ENCODE results near the gene RAB25.
"Not testable (repeated sequence)": the region's sequence is repeated elsewhere in the genome, so short reads cannot be mapped to it uniquely, and the experiment has no call there.

Gene RAB25

DNA sequence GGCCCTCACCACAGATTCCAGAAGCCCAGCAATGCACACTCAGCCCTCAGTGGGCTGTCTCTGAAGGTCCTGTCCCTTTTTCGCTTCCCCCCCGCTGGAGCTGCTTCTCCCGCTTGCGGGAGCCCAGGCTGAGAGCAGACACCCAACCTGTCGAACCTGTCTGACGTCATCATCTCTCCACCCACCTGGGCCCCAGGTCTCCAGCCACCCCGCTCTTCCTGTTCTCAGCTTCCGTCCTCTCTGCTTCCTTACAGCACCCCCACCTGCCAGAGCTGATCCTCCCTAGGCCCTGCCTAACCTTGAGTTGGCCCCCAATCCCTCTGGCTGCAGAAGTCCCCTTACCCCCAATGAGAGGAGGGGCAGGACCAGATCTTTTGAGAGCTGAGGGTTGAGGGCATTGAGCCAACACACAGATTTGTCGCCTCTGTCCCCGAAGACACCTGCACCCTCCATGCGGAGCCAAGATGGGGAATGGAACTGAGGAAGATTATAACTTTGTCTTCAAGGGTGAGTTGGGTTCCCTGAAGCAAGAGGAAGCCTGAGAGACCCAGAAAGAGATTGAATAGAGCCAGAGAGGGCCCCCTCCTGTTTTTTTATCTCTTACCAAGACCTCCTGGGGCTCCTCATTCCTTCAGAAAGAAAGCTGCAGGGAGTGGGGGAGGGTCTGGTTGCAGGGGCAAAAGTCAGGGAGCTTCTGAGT lies at the start of gene RAB25:
TSS of gene RAB25 (plus strand) at position 224 of the 700 bp plus-strand sequence. CDS start at position 465, 241 bp downstream.
- DNase-seq (ENCODE audit: low read depth in 2 of 2), result no peak

- no peak for DNase-seq (ENCODE audit: low read depth in 2 of 2)
Measured at GRCh38 chr1:156012051-156012817, 48.7 kb upstream of the RAB25 start.

DNA sequence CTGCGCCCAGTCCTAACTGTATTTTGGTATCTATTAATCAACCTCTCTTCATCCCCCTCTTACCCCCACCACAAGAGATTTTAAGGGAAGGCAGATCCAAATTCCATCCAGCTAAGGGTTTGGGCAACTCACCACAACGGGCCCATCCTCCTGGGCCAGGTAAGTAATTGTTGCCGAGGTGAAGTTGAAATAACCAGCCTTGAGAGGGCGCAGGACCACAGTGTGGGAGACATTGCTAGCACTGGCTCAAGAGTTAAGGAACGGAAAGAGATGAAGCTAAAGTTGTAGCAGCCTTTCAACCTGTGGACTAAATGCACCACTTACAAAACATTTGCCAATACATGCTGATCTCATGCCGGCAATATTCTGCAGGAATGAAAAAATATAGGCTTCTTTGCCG lies 46.1 kb upstream of the RAB25 start:
- no peak for DNase-seq (ENCODE audit: low read depth in 2 of 2)

- no peak for DNase-seq (ENCODE audit: low read depth in 2 of 2)
Measured at GRCh38 chr1:156019946-156020292, 41.0 kb upstream of the RAB25 start.

GRCh38 chr1:156020293-156021092 lies 40.5 kb upstream of the RAB25 start, which contains the start of gene SSR2:
SSR2 (minus strand) TSS chr1:156020951; CDS start chr1:156020167, 784 bp downstream.
- DNase-seq (ENCODE audit: low read depth in 2 of 2), result peak; percentile 54 to 65

- no peak for DNase-seq (ENCODE audit: low read depth in 2 of 2)
Measured at GRCh38 chr1:156021093-156021428, 39.9 kb upstream of the RAB25 start.

GRCh38 chr1:156021954-156022353 lies 39.0 kb upstream of the RAB25 start:
- DNase-seq (ENCODE audit: low read depth in 2 of 2), result no peak

GRCh38 chr1:156024801-156025200 lies 36.2 kb upstream of the RAB25 start:
- no peak for DNase-seq (ENCODE audit: low read depth in 2 of 2)

DNA sequence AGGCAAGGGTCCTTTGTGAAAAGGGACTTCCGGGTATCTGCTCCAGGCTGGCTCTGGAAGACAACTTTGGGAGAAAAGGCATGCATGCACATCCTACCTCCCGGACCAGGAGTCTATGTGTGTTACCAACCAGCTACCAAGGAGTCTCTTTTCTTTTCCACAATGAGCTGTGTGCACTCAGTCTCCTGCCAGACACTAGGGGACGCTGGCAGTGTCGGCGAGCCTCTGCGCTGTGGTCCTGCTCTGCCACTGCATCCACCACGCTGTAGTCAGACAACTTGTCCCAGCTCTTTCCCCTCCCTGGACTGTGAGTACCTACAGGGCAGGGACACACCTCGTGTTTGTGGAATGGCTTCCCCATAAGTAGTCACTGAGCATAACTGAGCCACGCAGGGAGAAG lies 35.1 kb upstream of the RAB25 start:
- no peak for DNase-seq (ENCODE audit: low read depth in 2 of 2)

DNA sequence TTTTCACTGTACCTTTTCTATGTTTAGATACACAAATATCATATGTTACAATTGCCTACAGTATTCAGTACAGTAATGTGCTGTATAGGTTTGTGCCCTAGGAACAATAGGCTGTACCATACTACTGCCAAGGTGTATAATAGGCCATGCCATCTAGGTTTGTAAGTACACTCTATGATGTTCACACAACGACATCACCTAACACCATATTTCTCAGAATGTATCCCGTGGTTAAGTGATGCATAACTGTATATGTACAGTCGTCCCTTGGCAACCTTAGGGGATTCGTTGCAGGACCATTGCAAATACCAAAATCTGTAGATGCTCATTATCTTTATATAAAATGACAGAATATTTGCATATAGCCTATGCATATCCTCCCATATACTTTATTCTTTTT lies 34.4 kb upstream of the RAB25 start:
- DNase-seq (ENCODE audit: low read depth in 2 of 2), result no peak

GRCh38 chr1:156033011-156033410 lies 27.9 kb upstream of the RAB25 start:
- no peak for DNase-seq (ENCODE audit: low read depth in 2 of 2)

- not testable (repeated sequence) for DNase-seq (ENCODE audit: low read depth in 2 of 2)
Measured at GRCh38 chr1:156034991-156035390, 26.0 kb upstream of the RAB25 start.

DNA sequence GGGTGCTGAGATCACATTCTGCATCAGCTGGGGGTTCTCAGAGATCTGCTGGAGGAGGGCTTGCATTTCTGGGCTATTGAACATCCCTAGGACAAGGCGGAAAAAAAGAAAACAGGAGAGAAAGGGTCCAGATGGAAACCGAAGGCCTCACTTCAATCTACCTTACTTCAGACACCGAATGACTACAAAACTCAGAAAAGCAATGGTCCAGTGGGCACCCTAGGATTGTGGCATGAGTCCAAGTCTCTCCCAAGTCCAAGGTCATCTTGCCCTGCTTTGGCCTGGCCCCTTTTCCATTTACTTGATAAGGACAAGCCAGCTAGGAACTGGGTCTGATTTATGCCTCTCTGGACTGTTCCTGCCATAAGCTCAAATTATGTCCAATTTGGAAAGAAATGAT lies 18.1 kb upstream of the RAB25 start:
- no peak for DNase-seq (ENCODE audit: low read depth in 2 of 2)

DNA sequence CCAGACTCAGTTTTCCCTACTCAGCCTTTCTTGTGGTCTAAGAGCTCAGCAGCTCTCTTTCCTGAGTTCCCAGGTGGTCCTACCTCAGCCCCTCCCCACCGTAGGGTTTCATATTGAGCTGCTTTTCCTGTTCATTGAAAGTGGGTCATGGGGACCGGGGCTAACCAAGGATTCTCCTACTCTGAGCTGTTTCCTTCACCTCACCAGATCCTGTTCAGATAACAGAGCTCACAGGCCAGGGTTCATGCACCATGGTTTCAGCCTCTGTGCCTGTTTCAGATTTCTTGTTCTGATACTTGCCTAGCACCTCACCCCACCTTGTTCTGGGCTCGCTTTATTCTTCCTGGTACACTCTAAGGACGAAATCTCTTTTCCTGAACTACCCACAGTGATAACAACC lies 15.9 kb upstream of the RAB25 start:
- no peak for DNase-seq (ENCODE audit: low read depth in 2 of 2)

DNA sequence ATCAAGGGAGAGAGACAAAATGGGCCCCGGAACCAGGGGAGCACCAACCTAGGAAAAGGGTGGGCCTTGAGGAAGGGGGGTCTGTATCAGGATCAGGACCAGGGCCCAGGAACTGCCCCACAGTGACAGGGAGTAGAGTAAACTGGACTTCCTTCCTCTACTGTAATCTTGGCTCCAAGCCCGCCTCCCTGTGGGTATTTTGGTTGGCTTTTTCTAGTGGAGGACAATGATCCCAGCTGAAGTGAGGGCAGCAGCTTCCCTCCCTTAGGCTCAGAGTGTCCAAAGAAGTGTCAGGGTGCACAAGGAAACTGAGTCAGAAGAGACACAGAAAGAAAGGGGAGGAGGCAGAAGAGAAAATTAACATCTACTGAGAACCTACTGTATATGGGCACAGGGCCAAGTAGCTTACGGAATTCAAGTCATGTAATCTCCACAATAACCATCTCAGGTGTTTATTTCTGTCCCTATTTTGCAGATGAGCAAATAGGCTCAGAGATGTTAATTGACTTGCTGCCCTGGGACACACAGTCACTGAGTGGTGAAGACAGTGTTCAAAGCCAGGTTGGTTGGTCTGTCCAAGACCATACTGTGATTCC lies 12.2 kb upstream of the RAB25 start:
- DNase-seq (ENCODE audit: low read depth in 2 of 2), result no peak

DNA sequence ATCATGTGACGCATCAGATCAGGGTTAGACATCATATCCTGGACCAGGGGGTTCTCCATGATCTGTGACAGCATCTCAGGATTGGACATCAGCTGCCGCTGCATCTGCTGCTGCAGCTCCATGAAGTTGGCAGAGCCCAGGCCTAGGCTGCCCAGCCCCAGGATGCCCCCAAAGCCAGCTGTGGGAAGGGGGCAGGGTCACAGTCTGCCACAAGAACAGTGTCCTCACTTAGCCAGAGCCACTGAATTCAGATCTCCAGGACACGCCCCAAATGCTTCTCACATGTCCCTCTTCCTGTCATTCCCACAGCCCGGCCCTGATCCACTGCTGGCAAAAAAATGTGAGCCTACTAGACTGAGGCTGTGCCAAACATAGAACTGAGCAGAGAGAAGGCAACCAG lies 10.6 kb upstream of the RAB25 start:
- DNase-seq (ENCODE audit: low read depth in 2 of 2), result no peak

- DNase-seq (ENCODE audit: low read depth in 2 of 2), result no peak
Measured at GRCh38 chr1:156051011-156051725, 9.8 kb upstream of the RAB25 start.

DNA sequence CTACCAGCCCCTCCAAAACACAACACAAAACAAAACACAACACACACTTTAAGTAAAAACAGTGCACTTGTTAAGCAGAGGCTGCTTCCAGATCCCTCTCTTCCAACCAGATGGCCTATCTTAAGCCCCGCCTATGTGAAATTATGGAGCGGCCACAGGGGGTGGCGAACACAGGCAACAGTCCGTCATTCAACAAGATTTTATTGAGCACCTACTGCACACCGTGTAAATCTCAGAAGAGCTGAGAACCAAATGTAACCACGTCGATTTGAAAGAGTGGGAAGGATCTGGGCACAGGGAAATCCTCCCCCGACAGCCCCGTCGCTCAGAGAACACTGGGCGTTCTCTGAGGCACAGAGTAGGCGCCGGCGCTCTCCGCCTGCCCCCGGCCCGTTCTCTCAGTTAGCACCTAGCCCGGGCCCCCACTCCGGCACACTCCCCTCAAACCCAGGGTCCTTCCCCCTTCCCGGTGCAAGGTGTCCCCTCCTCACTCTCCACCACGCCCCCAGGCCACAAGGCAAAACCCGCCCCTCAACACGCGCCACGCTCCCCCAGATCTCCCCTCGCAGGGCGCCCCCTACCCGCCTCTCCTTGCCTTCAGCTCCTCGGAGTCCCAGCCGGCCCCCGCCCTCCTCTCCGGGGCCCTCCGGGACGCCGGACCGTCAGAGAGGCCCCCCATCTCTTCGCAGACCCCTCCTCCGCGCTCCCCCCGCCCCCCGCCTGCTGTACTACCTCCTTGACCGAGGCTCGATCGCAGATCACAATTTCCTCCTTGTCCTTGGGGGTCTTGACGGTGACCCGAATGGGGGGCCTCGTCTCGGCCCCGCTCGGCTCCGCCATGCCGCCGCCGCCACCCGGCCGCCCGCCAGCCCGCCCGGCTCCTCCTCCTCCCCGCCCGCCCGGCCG lies 7.8 kb upstream of the RAB25 start:
- DNase-seq (ENCODE audit: low read depth in 2 of 2), result peak; percentile 16 to 45

DNA sequence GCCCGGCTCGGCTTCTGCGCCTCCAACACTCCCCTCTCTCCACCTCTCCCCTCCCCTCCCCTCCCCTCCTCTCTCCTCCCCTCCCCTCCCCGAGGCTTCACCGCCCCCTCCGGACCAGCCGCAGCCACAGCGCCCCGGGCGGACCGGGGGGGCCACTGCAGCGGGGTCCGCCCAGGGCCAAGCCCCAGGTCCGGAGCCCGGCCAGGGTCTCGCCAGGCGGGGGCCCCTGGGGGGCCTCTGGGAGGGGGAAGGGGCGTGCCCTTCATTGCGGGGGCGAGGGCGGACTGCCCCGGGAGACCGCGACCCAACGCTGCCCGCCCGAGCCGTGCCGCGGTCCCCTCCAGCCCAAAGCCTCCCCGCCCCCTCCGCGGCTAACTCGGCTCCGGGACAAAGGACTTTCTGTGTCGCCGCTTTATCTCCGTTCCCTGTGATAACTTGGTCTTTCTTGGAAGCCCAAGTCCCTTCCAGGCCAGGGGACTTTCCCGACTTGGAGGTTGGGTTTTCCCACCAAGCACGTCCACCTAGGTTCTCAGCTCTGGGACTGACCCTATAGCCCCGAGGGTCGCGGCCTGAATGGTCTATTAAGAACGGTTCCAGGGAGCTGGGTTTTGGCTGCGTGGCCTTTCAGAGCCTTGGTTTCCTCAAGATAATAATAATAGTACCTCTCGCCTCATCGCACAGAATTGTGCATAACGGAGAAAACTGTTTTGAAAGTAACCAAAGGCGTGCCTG lies 7.0 kb upstream of the RAB25 start, which contains the start of gene UBQLN4:
TSS of gene UBQLN4 (minus strand) at position 31 of the 732 bp plus-strand sequence. CDS start 97 bp downstream, outside the sequence.
- DNase-seq (ENCODE audit: low read depth in 2 of 2), result peak; percentile 64 to 75
